ENCODE data around the gene ZNF524. TPM values are rescaled to one million over a fixed set of nuclear protein-coding genes. Genes with fewer than 3 reads are reported as not detected.

Gene ZNF524
- total and polyA plus RNA-seq, 4 donors, result 12.6 to 62.5 (median 28.2) TPM

DNA sequence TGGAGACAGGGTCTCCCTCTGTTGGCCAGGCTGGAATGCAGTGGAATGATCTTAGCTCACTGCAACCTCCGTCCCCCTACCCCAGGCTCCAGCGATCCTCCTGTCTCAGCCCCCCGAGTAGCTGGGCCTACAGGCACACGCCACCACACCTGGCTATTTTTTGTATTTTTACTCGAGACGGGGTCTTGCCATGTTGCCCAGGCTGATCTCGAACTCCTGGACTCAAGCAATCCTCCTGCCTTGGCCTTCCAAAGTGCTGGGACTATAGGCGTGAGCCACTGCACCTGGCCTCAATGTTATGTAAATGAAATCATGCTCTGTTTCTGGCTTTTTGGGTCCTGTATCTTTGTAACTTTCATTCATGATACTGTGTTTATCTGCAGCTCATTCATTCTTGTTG, 11.3 kb upstream of the ZNF524 start:
- 95 to 96% methylated on average over 8 of the region's 8 CpGs for WGBS, 2 donors
- Histone ChIP-seq H3K9me3 (ENCODE audit: control insufficient read depth in 4 of 4, insufficient read depth in 3 of 4, low read length in 3 of 4) (no peaks in the 10 kb centered on the region), H3K4me3 (no peak overlapping the region), H3K36me3 (ENCODE audit: control insufficient read depth in 4 of 4, insufficient read depth in 4 of 4, low read length in 4 of 4) (peaks cover 0 to 16% (median 4%) of the 10 kb centered on the region in 4 donors), H3K4me1 (ENCODE audit: control insufficient read depth in 5 of 5, insufficient read depth in 5 of 5, low read length in 5 of 5) (peaks cover 0 to 18% (median 3%) of the 10 kb centered on the region in 5 donors), H3K27me3 (ENCODE audit: control insufficient read depth in 3 of 3, insufficient read depth in 3 of 3, low read length in 2 of 3) (no peaks in the 10 kb centered on the region), H3K27ac (ENCODE audit: low read depth in 1 of 2, low read length in 1 of 2) (no peak overlapping the region), H3K9ac (ENCODE audit: insufficient read depth in 1 of 2, low read length in 2 of 2) (no peak overlapping the region)
- no peak for ATAC-seq (ENCODE audit: insufficient read depth, low FRiP score)
- TF ChIP-seq, protein P1, sequence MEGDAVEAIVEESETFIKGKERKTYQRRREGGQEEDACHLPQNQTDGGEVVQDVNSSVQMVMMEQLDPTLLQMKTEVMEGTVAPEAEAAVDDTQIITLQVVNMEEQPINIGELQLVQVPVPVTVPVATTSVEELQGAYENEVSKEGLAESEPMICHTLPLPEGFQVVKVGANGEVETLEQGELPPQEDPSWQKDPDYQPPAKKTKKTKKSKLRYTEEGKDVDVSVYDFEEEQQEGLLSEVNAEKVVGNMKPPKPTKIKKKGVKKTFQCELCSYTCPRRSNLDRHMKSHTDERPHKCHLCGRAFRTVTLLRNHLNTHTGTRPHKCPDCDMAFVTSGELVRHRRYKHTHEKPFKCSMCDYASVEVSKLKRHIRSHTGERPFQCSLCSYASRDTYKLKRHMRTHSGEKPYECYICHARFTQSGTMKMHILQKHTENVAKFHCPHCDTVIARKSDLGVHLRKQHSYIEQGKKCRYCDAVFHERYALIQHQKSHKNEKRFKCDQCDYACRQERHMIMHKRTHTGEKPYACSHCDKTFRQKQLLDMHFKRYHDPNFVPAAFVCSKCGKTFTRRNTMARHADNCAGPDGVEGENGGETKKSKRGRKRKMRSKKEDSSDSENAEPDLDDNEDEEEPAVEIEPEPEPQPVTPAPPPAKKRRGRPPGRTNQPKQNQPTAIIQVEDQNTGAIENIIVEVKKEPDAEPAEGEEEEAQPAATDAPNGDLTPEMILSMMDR (IDR thresholded peaks at IDR 0.05; ENCODE audit: control extremely low read depth, extremely low read depth), result no peak
- DNase-seq, result no peak

DNA sequence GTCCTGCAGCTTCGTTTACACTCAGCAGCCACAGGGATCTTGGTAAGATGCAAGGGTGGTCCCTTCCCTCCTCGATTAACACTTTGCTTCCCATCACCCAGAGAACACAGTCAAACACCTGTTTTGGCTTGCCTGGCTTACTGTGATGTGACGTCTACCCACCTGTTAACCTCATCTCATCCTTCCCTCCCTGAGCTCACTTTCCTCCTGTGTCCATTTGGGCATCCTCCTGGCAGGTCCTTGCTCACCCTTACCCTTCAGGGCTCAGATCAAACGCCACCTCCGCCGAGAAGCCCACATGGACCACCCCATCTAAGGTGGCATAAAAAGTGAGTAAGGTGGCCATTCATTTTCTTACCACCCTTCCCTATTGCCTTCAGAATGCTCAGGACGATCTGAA, 10.0 kb upstream of the ZNF524 start:
- DNase-seq (no peak), ATAC-seq (ENCODE audit: insufficient read depth, low FRiP score) (no peak)
- H3K4me3 ChIP-seq, result no peak overlapping the region
- no peaks in the 10 kb centered on the region for H3K27me3 ChIP-seq (ENCODE audit: control insufficient read depth in 3 of 3, insufficient read depth in 3 of 3, low read length in 2 of 3)
- H3K9me3 ChIP-seq (ENCODE audit: control insufficient read depth in 4 of 4, insufficient read depth in 3 of 4, low read length in 3 of 4), result no peaks in the 10 kb centered on the region
- H3K4me1 ChIP-seq (ENCODE audit: control insufficient read depth in 5 of 5, insufficient read depth in 5 of 5, low read length in 5 of 5), result peaks cover 0 to 18% (median 3%) of the 10 kb centered on the region in 5 donors
- H3K27ac ChIP-seq (ENCODE audit: low read depth in 1 of 2, low read length in 1 of 2), result no peak overlapping the region
- TF ChIP-seq, protein P1 (IDR thresholded peaks at IDR 0.05; ENCODE audit: control extremely low read depth, extremely low read depth), result no peak
- no peak overlapping the region for H3K9ac ChIP-seq (ENCODE audit: insufficient read depth in 1 of 2, low read length in 2 of 2)
- peaks cover 2 to 16% (median 8%) of the 10 kb centered on the region in 4 donors for H3K36me3 ChIP-seq (ENCODE audit: control insufficient read depth in 4 of 4, insufficient read depth in 4 of 4, low read length in 4 of 4)
- WGBS, 2 donors, result 67 to 81% methylated on average over 7 of the region's 7 CpGs

DNA sequence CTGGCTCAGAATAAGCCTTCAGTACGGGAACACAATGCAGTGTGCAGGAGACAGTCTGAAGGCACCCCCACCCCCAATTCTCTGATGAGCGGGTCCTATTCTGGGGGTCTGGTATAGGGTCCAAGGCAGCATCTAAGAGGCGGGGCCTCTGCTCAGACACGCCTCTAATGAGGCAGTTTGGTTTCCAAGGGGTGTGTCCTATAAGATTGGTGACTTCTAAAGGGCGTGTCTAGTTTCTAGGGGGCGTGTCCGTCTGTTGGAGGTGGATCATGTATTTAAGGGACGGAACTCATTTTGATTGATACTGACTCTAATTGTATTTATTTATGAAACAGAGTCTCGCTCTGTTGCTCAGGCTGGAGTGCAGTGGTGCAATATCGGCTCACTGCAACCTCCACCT, 9.5 kb upstream of the ZNF524 start:
- ATAC-seq (ENCODE audit: insufficient read depth, low FRiP score), result no peak
- no peak overlapping the region for H3K4me3 ChIP-seq
- no peaks in the 10 kb centered on the region for H3K9me3 ChIP-seq (ENCODE audit: control insufficient read depth in 4 of 4, insufficient read depth in 3 of 4, low read length in 3 of 4)
- no peak for DNase-seq
- peaks cover 0 to 14% (median 3%) of the 10 kb centered on the region in 5 donors for H3K4me1 ChIP-seq (ENCODE audit: control insufficient read depth in 5 of 5, insufficient read depth in 5 of 5, low read length in 5 of 5)
- H3K36me3 ChIP-seq (ENCODE audit: control insufficient read depth in 4 of 4, insufficient read depth in 4 of 4, low read length in 4 of 4), result peaks cover 5 to 20% (median 13%) of the 10 kb centered on the region in 4 donors
- TF ChIP-seq, protein P1 (IDR thresholded peaks at IDR 0.05; ENCODE audit: control extremely low read depth, extremely low read depth), result no peak
- WGBS, 2 donors, result 89 to 90% methylated on average over 10 of the region's 10 CpGs
- H3K27me3 ChIP-seq (ENCODE audit: control insufficient read depth in 3 of 3, insufficient read depth in 3 of 3, low read length in 2 of 3), result no peaks in the 10 kb centered on the region
- H3K27ac ChIP-seq (ENCODE audit: low read depth in 1 of 2, low read length in 1 of 2), result no peak overlapping the region
- H3K9ac ChIP-seq (ENCODE audit: insufficient read depth in 1 of 2, low read length in 2 of 2), result no peak overlapping the region

DNA sequence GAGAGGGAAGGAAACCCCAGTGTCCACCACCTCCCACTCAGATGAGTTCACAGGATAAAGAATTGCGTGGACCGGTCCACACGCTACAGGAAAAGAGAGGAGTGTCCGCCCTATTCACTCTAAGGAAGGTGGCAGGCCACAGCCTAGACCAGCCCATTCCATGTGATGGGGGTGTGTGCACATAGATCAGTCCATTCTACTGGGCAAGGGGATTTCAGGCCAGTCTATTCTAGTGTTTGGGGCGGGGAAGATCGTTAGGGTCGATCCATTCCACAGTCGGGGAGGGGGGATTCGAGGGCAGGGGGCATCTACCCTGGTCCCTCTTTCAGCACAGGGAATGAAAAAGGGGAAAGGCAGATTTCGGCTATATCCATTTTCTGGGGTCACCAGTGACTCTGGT, 8.5 kb upstream of the ZNF524 start:
- WGBS, 2 donors, result 86 to 91% methylated on average over 10 of the region's 10 CpGs
- no peak for ATAC-seq (ENCODE audit: insufficient read depth, low FRiP score)

More for the DNA sequence above, 8.5 kb upstream of the ZNF524 start:
- Histone ChIP-seq H3K4me1 (ENCODE audit: control insufficient read depth in 5 of 5, insufficient read depth in 5 of 5, low read length in 5 of 5) (peaks cover 0 to 10% (median 1%) of the 10 kb centered on the region in 5 donors), H3K9me3 (ENCODE audit: control insufficient read depth in 4 of 4, insufficient read depth in 3 of 4, low read length in 3 of 4) (no peaks in the 10 kb centered on the region), H3K27me3 (ENCODE audit: control insufficient read depth in 3 of 3, insufficient read depth in 3 of 3, low read length in 2 of 3) (no peaks in the 10 kb centered on the region), H3K27ac (ENCODE audit: low read depth in 1 of 2, low read length in 1 of 2) (no peak overlapping the region), H3K9ac (ENCODE audit: insufficient read depth in 1 of 2, low read length in 2 of 2) (no peak overlapping the region), H3K36me3 (ENCODE audit: control insufficient read depth in 4 of 4, insufficient read depth in 4 of 4, low read length in 4 of 4) (peaks cover 5 to 27% (median 21%) of the 10 kb centered on the region in 4 donors), H3K4me3 (no peak overlapping the region)
- TF ChIP-seq, protein P1 (IDR thresholded peaks at IDR 0.05; ENCODE audit: control extremely low read depth, extremely low read depth), result no peak
- no peak for DNase-seq

Measured in lung (tissue), 12 donors.